Activated CD4-positive, CD25-positive, alpha-beta regulatory T cell treated with anti-CD3 and anti-CD28 coated beads, Interleukin-2, amount 50 U/mL, for 72 hours (primary cell): ENCODE results near the gene MAGI2.

Source experiments
- DNase-seq: peaks from one replicate; pipeline ENCODE4 v3.0.0; 2021

Gene MAGI2

GRCh38 chr7:78047800-78048199 lies 1405.7 kb downstream of the MAGI2 start:
- DNase-seq = no peak

GRCh38 chr7:78043159-78043558 lies 1410.3 kb downstream of the MAGI2 start:
- no peak for DNase-seq

- no peak for DNase-seq
These were observed 1412.0 kb downstream of the MAGI2 start for GRCh38 chr7:78041423-78041822.

DNA sequence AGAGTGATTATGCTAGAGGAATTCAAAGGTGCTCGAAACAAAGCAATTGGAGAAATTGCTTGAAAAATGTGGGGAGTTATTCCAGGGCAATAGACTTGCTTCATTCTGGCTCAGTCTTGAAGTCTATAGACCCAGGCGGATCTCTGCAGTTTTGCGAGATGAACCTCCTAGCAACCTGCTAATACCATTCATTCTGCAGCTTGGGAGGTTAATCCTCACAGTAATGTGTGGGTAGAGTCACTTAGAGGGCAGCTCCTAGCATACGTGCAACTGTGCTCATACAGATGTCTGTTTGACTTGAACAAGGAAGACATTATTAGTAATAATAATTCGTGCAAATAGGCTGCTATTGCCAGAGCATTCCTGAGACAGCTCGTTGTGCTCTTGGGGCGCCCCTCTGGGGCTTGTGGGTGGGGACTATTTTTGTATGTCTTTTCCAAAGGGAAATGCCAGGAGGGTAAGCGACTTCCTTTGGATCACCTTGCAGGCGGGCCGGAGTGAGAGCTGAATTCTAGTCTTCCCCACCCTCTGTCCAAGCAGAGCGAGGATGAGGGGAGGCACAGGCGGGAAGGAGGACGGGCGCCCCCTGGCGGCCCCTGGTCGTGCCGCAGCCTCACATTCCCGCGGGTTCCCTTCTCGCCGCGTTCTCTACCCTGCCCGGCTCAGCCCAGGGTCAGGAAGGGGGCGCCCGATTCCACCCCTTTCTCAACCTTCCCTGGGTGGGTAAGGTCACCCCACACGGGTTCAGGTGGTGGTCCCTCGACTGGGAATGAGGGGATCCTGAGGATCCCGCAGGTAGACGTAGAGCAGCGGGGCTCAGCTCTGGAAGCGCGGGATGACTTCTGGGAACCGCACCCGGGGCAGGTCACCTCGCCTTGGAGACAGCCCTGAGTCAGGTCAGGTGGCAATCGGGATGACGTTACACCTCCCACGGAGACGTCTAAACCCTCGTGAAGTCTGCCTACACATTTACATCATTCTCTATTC lies 1413.4 kb downstream of the MAGI2 start:
- peak; percentile 44 for DNase-seq

- no peak for DNase-seq
These were observed 1414.9 kb downstream of the MAGI2 start for GRCh38 chr7:78038465-78039080.

DNA sequence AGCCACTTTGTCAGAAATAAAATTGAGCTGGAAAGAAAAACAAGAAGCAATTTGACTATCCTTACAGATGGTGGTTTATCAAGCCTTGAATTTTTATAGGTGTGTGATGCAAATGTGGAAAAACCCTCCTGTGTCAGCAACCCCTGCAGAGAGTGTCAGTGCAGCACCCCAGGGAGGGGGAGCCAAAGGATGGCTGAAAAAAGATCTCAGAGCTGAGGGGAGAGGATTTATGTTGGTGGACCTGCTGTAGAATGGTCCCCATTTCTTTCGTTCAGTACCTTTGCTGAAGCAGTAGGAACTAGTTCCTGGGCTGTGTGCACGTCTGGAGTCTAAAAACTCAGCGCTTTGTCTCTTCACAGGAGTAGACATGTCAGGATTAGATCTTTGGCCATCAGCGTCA lies 1415.9 kb downstream of the MAGI2 start:
- no peak for DNase-seq

GRCh38 chr7:78033410-78033809 lies 1420.1 kb downstream of the MAGI2 start:
- no peak for DNase-seq

- no peak for DNase-seq
These were observed 1427.0 kb downstream of the MAGI2 start for GRCh38 chr7:78026492-78026891.

GRCh38 chr7:78024591-78024990 lies 1428.9 kb downstream of the MAGI2 start:
- DNase-seq = no peak

DNA sequence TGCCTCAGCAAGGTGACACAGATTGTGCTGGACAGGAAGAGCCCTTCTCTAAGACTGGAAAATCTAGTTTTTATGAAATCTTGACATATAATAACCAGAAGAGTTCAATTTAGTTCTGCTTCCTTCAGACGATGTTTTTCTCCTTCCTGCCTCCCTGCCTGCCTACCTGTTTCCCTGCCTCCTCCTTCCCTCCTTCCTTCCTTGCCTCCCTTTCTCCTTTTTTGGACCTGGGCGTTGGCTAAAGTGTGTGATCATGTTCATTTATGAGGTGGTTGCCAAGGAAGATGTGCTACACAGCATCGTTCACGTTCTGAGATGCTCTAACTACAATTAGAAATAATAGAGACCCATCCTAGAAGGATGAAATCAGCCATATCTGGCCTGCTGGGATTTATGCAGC lies 1430.3 kb downstream of the MAGI2 start:
- DNase-seq = no peak

DNA sequence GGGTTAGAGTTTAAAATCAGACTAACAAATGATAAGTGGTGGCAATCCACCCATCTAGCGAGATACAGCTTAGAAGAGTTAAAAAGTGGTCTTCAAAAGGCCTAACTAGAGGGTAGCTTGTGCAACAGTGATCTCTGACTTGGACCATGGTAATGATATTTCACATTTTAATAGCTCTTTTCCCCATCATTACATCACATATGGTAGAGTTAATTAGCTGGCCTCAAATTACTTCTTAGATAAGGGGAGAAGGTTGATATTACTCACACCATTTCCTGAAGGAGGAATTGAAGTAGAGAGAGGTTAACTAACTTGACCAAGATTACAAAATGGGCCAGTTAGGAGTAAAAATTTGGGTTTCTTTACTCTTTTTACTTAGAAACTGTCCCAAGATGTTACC lies 1431.3 kb downstream of the MAGI2 start:
- no peak for DNase-seq

- DNase-seq = no peak
These were observed 1432.6 kb downstream of the MAGI2 start for GRCh38 chr7:78020874-78021249.

GRCh38 chr7:78020136-78020873 lies 1433.2 kb downstream of the MAGI2 start:
- DNase-seq = peak; percentile 43

- peak; percentile 61 for DNase-seq
These were observed 1433.9 kb downstream of the MAGI2 start for GRCh38 chr7:78019447-78020135.

DNA sequence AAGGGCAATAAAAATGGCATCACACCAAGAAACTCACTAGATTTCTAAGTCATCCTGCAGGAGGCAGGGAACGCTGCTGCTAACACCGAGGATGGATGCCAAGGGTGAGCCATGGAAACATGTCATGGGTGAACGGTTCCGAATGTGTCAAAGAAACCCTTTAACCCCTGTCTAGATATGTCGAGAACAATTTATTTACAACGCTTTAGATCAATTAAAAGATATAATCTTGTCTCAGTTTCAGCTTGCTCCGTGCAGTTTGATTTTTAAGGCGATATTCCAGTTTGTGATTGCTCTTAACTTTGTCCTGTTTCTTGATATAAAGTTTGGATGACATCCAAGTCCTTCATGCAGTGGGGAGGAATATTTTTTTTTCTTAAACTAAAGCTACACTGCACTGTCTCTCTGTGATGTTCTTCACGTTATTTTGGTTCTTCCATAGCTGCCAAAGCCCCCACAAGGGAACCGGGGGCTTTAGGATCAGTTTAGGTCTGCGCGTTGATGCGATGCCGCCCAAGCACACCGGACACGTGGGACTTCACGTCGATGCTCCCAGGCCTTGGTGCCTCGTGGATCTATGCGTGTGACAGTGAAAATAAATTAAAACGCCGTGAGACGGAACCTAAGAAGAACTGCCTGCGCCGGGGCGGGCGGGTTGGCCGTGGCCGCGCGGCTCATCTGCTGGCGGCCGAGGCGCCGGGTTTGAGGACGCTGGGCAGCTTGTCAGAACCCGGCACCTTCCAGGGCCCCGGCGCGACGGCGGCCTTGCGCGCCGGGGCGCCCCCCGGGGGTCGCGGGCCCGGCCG lies 1434.6 kb downstream of the MAGI2 start:
- peak; percentile 32 for DNase-seq

DNA sequence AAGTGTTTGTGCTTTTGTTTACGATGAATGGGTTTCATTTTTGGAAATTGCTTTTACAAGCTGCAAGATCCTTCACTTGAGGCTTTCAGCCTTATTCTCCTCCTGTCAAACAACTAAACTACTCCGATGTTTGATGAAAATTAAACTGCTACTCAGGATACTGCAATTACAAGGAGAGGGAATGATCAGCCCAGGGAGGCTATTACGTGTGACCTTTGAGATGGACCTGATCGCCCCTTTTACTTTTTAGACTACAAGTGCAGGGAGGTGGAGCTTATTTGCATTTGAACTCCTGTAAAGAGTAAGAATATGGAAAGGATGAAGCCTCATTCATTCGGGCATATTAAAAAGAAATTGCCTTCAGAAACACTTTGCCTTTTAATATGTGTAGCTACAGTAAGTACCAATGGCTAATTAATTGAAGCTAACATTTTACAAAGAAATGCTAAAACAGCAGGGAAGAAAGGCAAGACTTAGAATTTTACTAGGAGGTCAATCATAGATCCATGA lies 1435.8 kb downstream of the MAGI2 start:
- DNase-seq = no peak

DNA sequence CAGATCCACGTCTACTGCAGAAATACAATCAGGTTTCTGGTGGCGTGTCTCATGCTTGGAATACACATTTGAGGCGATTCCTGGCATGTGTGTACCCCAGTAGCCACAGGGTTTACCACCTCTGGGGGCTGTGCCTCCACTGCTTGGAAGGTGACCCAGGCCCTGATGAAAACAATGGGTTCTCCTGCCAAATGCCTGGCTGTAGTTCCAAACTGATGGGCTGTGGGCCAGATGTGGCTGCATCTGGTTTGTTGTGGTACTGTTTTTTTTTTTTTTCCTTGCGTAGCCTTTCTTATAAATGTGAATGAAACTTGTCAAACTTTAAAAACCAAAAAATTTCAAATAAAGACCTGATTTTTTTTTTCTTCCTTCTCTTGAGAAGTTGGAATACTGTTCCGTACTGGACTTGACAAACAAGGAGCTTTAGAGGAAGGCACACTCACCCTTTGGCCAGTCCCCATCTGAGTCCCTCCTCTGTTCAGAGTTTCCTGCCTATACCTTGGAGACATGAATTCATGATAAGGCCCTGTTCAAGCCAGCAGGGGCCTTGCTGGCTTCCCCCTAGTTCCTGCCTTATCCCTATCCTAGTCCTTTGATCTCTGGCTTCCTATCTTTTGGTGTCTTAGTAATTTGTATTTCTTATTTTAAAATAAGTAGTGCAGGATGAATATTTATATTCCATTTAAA lies 1437.8 kb downstream of the MAGI2 start:
- DNase-seq = no peak

- DNase-seq = no peak
These were observed 1439.1 kb downstream of the MAGI2 start for GRCh38 chr7:78014401-78014800.

DNA sequence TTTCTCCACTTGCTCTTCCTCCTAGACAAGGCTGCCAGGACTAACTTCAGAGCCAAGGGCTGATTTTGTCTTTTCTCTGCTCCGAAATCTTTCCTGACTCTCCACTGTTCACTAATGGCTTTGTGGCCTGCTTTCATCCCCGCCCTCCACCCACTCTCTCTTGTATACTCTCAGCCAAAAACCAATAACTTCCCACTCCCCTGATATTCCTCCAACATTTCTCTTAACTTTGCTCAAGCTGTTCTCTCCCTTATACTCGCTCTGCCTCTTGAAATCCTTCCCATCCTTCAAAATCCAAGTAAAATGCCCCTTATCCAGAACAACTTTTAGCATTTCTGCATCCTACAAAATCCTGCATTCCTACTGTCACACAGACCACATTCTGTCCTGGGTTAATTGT lies 1440.1 kb downstream of the MAGI2 start:
- DNase-seq = no peak

DNA sequence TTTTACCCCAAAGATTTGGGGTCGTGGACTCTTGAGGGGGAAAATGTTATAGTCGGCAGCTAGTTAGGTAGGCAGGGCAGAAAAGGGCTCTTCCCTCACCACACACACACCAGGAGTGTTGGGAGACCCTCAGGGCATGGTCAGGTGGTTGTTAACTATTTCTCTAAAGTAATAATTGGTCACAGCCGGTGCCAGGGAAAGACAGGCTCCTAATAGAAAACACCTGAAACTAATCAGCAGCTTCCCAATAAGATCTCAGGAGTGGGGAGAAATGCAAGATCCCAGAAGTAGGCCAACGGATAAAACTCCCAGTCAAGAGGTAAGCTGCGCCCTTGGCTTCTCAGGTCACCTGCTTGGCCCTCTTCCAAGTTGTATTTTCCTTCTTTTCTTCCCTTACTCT lies 1441.8 kb downstream of the MAGI2 start:
- DNase-seq = no peak

DNA sequence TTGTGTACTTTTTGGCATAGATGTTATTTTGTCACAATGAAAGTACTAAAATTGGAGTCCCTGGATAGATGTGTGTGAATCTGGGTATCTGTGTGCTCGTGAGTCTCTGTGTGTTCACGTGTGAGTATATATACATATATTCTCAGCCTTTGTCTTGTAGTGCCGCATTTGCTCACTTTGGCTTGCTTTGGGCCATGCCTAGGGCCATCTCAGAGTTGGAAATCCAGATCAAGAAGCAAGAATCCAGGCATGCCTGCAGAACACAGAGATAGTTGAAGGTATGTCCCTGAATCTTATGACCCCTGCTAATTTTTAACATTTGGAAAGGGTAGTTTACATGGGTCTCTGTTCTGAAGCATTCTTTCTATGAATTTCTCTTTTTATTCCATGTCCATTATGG lies 1446.2 kb downstream of the MAGI2 start:
- DNase-seq = no peak
